ENCODE results near the gene CTSZ.
A peak's percentile ranks its signal among the peaks of the same experiment; 100 is the strongest.
"Not testable (repeated sequence)": the region's sequence is repeated elsewhere in the genome, so short reads cannot be mapped to it uniquely, and the experiment has no call there.

CTSZ gene

DNA sequence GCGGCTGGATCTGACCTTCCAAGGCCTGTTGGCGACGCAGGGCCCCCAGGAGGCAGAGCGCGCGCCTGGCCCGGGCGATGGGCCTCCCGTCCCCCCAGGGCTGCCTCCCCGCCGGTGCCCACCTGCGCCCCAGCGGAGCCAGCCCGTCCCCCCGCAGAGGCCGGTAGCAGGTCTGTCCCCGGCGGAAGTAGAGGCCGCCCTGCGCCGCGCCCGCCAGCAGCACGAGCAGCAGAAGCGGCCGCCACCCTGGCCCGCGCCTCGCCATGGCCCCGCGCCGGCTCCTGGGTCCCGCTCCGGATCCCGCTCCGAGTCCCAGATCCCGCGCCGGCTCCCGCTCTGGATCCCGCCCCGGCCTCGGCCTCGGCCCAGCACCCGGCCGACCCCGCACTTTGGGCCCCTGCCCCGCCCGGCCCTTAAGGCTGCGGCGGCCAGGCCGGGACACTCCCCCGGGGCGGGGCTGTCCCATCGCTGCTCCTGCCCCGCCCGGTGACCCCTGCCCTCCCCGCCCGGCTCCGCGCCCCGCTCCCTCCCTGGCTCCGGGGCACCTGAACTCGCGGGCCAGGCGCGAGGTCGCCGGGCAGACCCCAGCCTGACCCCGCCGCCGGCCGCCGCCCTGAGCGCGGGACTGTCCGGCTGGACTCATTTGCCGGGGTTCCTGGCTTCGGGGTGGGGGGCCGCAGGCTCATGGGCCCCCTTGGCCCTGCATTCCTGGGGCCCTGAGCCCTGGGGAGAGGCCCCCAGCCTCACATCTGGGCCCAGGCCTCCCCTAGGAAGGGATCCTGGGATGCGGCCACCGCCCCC lies at the start of gene CTSZ:
CTSZ (minus strand) TSS at position 391 of the 801 bp plus-strand sequence; CDS start at position 265, 126 bp downstream.
- peak in 2 of 4 experiments; percentile 26 to 39 for DNase-seq

DNA sequence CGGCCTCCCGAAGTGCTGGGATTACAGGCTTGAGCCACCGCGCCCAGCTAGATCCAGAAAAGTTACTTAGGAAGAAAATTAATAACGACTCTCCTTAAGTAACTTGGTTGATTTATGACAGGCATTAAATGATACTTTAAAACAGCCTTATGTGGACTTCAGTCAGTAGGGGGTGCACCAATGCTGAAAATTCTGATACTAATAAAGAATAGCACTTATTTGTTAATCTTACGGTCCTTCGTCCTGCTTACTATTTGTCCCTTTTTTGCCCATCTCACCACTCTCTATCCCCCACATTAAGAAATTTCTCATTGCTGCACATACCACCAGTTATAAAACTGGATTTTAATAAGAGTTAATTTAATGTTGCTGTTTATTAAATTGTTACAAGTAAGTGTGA lies 48.2 kb upstream of the CTSZ start:
- DNase-seq: no peak

DNA sequence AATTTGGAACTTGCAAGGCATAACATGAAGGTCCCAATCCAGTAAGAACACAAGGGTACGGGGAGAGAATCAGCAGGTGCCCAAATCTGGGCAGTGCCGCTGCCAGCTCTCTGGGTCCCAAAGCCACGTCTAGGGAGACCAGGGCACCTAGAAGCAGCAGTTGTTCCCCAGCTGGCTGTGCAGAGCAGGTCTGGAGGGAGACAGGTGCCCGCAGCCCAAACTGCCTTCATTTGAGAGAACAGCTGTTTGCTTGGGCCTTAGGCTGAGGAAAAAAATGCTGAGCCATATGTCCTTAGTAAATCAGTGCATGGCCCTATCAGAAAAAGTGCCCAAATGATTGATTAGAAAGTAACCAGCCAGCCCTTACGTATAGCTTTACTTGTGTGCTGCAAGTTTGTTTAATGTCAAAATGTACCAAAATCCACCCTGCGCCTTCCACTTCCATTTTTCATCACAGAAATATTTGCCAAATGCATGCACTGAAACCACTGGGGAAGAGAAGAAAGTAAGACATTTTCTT lies 44.7 kb upstream of the CTSZ start:
- no peak for DNase-seq

DNA sequence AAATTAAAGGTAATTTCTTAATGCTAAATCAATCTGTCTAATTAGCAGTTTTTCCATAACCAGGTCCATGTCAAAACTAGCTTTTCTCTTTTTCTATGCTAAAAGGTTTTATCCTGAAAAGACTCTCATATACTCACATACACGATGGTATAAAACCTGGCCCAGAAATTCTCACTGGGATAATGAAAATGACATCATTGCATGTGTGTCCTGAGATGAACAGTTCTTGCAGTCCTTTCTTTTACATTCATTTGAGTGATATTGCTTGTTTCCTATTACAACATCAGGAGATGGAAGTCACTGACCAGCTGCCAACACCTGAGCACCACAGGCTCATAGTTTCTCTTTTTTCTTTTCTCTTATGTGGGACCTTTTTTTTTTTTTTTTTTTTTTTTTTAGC lies 43.4 kb upstream of the CTSZ start:
- no peak for DNase-seq

DNA sequence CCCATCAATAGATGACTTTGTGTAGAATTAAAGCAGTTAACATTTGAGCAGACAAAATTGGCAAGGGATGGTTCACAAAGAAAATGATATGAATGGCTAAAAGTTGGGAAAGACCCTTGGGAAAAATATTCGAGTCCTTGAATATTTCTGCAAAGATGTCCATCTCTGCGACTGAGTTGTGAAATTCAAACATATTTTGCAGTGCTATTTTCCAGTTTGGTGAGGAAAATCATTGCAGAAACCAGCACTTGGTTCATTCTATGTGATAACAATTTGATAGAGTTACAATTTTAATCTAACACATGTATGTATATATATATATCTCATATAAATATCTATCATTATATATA lies 41.6 kb upstream of the CTSZ start:
- DNase-seq: no peak

DNA sequence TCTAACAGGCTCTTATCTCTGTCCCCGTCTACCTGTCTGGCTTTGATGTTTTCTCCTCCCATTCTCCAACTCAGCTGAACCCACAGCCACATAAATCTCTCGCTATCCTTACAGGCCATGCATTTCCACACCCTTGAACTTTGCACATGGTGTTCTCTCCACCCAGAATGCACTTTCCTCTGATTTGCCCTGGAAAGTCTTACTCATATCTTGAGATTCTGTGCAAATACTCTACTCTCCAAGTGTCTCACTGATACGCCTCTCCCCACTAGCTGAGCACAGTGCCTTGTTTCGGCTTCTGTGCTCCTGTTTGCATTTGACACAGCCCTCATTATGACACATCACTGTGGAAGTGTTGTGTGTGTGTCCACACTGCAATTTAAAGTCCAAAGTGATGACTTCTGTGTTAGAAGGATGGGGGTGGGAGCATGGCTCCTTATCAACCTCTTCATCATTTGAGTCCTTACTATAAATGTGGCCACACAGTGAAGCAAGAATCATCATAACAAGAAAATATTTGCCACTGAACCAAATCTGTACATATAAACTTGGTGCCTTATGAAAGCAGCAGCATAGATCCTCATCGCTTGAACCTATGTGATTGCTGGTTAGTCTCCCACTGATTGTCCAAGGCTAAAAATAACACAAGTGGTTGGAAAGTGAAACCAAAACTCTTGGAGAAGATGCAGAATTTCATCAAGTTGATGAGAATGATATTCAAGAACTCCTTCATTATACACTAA lies 41.1 kb upstream of the CTSZ start:
- no peak for DNase-seq

DNA sequence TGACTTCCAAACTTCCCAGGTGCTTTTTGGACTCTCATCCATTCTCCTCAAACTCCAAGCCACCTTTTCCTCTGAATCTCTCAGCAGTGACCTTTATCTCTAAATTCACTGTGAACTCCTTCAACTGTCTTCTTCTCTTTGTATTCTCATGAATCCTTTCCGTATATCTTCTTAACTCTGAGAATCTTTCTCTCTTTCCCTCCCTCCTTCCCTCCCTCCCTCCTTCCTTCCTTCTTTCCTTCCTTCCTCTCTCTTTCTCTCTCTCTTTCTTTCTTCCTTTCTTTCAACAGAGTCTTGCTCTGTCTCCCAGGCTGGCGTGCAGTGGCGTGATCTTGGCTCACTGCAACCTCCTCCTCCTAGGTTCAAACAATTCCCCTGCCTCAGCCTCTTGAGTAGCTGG lies 39.8 kb upstream of the CTSZ start:
- DNase-seq: no peak

DNA sequence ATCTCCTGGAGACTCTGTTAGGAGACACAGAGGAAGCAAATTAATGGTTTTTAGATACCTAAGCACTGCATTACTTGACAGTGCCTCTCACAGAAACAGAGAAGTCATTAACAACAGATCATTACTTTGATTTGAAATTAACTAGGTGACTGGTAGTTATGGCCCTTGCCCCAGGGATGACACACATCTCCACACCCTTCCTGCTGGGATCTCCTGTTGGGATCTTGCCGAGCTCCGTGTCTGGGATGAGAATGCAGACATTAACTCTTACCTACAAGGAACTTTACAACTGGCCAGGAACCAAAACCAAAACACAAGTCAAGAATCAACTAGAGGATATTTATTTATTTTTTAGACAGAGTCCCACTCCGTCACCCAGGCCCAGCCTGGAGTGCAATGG lies 37.7 kb upstream of the CTSZ start:
- no peak for DNase-seq

DNA sequence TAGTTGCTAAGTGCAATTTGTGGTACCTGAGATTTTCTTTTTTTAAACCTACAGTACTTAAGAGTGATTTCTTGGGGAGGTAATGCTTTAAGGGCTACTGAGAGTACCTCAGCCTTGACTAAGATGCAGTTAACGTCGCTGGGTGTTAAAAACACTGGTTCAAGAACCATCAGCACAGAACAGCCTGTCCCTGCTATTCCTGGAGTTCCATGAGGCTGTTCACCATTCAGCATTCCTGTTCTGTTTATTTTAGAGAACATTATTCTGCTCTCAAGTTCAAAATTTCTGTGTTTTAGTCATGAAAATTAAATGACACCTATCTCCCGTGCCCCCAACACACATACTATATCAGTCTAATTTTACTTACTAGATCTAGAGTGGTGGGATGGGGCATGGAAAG lies 37.2 kb upstream of the CTSZ start:
- no peak for DNase-seq

DNA sequence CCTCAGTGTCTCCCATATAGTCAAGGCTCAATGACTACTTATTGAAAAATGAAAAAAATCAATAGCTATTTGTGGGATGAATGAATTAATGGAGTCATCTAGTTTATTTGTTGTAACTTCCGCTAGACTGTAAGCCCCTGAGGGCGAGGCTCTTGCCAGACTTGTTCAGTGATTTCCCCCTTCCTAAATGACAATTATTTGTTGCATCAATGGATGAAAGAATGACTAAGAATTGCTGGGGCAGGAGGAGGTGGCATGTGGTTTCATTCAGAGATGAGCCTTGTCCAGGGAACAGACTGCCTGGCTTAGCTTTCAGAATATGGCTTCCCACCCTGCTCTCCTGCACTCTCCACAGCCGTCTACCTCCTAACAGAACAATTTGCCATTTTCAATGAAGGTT lies 36.6 kb upstream of the CTSZ start:
- no peak for DNase-seq

DNA sequence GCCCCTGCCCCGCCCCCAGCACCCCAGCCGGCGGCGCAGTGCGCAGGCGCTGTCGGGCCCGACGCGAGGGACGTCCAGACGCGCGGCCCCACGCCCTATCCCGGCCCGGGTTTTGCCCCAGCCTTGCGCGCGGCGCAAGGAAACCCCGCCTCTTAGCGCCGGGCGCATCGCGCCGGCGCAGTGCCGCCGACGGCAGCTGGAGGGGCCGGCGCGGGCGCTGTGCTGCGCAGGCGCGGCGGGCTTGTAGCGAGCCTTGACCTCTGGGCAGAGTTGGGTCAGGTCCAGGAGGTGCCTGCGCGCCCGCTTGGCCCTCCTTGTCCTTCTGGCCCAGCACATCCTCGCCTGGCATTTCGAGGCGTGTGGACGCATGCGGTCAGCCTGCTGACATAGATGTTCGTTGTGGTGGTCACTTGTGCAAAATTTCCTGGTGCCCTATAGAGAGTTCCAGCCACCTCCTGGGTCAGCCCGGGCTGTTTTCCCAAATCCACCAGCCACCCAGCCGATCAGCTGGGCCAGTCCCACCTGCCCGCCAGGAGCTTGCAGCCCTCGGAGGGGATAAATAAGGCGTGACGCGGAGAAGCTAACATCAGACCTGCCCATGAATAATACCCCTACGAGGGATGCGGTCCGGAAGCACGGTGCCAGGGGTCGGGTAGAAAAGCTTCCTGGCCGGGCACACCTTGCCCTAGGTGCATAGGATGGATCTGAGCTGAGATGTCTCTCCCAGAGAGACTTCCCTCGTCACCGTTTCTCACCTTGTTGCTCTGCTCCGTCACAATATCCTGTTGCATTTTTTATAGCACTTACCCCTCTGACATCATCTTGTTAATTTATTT lies 36.0 kb upstream of the CTSZ start:
- DNase-seq: peak; percentile 87 to 94 (median 90)

DNA sequence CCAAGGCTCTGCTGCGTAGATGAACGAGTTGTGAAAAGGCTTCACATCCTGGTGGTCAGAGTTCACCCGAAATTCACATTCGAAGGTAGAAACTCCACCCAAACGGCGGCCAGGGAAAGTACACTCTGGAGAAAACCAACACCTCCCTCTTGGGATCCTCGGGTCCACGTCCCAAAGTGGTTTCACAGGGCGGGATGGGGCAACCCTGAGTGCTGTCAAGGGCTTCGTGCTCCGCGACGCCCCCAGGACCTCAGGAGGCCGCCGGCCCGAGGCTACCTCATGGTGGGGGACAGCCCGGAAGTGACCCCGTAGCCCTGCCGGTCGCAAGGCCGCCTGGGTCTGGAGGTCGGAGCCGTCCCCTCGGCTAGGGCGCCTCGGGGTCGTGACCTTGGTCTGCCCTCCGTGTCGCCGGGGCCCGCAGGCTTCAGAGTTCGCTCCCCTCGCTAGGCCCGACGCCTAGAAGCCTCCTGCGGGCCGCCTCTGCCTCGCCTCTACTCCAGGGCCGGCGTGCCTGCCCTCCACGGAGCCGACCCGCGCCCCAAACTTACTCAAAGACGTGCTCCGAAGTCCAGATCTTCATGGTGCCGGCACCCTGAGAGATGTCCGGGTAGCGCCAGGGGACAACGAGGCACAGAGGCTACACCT lies 35.2 kb upstream of the CTSZ start, which contains the start of gene PRELID3B:
PRELID3B (minus strand) TSS at position 636 of the 645 bp plus-strand sequence; CDS start at position 580, 56 bp downstream.
- DNase-seq: peak in 1 of 4 experiments; percentile 38

DNA sequence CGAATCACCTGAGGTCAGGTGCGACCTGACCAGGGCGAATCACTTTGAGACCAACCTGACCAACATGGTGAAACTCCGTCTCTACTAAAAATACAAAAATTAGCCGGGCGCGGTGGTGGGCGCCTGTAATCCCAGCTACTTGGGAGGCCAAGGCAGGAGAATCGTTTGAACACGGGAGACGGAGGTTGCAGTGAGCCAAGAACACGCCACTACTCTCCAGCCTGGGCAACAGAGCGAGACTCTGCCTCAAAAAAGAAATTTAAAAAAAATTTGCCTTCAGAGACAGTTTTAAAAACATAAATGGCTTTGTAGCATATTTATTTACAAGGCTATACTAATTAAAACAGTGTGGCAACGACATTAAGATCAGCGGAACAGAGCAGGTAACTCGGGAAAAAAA lies 34.4 kb upstream of the CTSZ start:
- DNase-seq: not testable (repeated sequence)

DNA sequence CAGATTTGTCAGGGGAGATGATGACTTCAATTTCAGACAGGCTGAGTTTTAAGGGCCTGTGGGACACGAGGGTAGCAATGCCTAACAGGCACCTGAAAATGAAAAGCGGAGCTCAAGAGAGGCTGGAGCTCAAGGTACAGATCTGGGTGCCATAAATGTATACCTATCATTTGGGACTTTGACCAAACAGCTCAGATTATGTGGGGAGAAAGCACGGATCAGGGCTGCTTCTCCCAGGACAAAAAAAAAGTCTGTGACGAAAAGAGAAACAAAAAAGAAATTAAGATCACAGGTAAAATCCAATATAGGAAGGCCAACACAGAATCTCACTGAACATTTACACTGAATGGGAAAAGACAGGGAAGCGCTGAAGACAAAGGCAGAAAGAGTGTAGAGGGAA lies 33.6 kb upstream of the CTSZ start:
- DNase-seq: no peak

DNA sequence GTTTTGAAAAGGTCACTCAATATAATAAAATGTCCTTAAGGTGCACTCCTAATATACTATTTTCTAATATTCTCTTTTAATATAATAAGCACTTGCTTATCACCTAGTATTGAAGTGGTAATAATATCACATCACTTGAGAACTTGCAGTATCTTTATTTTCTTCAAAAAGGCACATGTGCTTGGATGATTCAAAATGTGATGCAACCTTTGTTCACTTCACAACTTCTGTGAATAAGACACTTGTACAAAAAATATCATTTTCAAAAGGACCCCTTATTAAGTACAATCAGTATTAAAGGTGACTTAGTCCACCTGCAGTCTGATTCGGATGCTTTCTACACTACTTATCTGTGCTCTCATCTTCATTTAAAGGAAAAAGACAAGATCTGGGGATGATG lies 32.2 kb upstream of the CTSZ start:
- no peak for DNase-seq

DNA sequence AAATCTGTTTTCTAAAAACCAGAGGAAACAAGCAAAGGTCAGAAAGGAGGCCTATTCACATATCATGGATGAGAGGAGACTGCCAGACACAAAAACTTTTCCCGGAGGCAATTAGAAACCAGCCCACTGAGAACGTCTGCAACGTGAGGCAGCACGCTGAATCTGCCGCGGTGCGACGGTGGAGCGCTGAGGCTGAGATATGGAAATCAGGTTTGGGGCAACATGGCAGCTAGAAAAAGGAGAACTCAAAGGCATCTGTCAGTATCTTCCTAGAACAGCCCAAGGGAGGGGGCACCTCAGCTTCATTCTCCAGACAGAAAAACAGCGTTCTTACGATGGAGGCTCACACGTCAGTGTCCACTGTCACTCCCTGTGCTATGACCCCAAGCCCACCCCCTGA lies 30.3 kb upstream of the CTSZ start:
- DNase-seq: no peak

DNA sequence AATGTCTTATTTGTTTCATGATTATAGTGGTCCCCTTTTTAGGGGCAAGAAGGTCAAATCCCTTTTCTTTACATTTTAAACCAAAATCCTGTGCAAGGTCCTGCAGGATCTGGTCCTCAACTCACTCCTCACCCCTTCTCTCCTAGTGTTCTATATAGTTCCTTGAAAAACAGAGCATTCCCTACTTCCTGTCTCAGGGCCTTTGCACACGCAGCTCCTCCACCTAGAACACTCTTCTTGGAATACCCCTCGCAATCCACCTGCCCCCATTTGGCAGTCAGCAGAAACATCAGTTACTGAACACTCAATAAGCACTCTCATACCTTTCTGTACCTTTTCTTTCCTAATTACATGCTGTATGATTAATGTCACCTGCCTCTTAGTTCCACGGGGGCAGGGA lies 28.3 kb upstream of the CTSZ start:
- no peak for DNase-seq

DNA sequence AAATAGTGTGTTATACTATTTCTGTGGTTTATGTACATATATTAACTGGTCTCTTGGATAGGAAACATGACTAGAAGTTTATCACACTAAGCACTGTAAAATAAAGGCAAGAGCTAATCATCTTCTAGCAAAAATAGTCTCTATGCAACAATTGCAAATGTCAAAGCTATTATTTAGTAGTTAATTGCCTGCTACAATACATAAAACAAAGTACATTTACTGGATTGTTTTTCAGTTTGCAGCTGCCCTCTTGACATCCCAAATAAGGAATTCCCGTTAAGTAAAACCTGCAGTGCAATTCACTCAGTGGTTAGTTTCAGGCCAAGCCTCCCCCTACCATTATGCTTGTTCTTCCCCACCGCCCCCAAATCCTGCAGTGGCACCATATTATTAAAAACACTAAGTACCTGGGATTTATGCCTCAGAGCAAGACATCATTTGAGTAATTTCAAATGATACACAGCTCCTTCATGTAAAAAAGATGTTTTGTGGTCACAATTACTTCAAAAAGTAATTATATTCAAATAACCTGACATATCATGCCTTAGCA lies 26.6 kb upstream of the CTSZ start:
- DNase-seq: no peak

DNA sequence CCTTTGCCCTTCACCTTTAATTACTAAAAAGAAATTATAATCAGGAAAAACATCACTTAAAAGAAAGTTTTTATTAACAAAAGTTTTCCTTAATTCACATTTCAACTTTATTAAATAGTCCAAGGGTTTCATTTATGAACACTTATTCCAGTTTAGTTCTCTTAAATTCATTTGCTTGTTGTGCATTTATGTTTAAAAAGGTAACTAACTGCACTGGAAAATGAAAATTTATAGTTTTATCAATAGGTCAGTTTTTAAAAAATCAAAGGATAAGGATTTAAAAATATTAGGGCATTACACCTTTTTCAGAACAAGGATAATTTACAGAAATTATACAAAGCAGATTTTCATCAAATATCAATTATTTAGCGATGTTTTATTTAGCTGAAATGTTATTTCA lies 26.0 kb upstream of the CTSZ start:
- DNase-seq: no peak

DNA sequence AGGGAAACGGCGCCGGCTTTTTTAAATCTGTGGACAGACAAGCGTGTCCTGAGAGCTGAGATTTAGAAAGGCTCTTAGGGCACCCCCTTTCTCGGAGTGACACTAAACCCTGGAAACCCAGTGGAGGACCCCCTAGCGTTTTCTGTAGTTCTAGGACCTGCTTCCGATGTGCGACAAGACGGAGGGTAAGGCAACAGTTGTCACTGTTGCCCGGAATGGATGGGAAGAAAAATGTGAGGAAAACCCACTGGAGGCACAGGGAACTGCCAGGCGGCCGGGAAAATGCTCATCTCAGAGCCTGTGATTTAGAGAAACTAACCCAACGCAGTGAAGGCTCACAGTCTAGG lies 25.6 kb upstream of the CTSZ start:
- DNase-seq: no peak

DNA sequence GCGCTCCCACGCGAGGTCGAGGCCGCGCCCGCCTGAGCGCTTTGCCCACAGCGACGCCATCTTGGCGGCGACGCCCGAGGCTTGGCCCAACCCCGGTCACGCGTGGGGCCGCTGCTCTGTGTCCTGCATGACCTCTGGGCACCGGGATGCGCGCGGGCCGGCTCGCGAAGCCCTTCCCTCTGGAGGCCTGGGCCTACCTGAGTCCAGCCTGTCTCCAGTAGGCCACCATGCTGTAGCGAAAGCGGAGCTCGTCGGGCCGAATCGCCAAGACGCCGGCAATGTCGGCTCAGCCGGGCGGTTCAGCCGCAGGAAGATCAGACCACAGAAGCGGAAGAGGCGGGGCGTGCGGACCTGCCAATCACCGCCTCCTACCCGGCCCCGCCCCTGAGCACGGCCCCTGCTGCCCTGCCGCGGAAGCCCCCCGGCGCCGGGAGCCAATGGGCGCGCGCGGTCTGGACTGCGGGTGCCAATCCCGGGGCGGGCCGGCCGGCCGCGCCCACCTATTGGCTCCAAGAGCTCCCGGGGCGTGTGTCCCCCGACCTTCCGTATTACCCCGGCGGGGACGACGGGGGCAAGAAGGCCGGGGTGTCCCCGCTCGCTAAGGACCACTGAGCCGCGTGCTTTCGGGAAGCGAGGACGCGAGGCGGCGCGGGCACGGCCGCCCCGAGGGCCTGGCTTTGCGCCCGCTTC lies 25.1 kb upstream of the CTSZ start, which contains the start of gene ATP5F1E:
ATP5F1E (minus strand) TSS at position 313 of the 690 bp plus-strand sequence; CDS start at position 229, 84 bp downstream.
- DNase-seq: peak; percentile 88 to 98 (median 96)

DNA sequence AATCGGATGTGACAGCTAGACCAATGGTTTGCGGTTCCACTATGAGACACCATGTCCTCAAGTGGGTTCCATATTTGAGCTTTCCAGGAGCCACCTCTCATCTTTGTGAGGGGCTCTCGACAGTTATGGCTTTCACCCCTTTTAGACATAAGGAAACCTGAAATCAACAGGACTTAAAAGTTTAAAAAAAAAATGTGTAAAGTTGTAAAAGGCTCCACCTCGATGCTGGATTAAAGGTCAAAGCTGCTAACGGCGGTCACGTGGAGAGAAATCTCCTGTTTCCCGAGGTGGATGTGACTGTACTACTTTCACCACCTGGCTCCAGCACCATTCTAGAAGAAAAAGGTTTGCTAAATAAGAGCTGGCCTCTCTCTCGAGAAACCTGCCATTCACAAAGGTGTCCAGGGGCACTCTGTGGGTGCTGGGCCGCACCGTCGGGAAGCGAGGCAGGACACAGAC lies 24.5 kb upstream of the CTSZ start:
- DNase-seq: no peak
